Activated CD4-positive, alpha-beta T cell treated with anti-CD3 and anti-CD28 coated beads, Interleukin-2, amount 50 U/mL, for 1 hour (primary cell): ENCODE results near the gene SLC16A3.

ENCODE experiments used
- DNase-seq: peaks from one replicate; pipeline ENCODE4 v3.0.0-alpha.2; 2020

Gene SLC16A3

GRCh38 chr17:82287868-82288801 lies 59.3 kb downstream of the SLC16A3 start:
- no peak for DNase-seq
